Stimulated activated CD8-positive, alpha-beta memory T cell treated with anti-CD3 and anti-CD28 coated beads, Interleukin-2, amount 100 ng/mL, for 48 hours (primary cell): Measurements from ENCODE around the gene LEO1.
"Not testable (repeated sequence)": the region's sequence is repeated elsewhere in the genome, so short reads cannot be mapped to it uniquely, and the experiment has no call there.

Source experiments
- DNase-seq, 2 donors: peaks; one replicate each; pipeline ENCODE4 v3.0.0-alpha.2; 2020; ENCODE audit warnings: low read depth in 2 of 2

LEO1 gene

GRCh38 chr15:52003710-52004109, 32.1 kb upstream of the LEO1 start:
- no peak for DNase-seq

GRCh38 chr15:52003089-52003488, 31.5 kb upstream of the LEO1 start:
- not testable (repeated sequence) for DNase-seq

GRCh38 chr15:52002351-52002750, 30.8 kb upstream of the LEO1 start:
- DNase-seq = no peak

- DNase-seq = no peak
Observed at GRCh38 chr15:51992953-51993352, 21.4 kb upstream of the LEO1 start.

- DNase-seq = no peak
Observed at GRCh38 chr15:51991141-51991540, 19.6 kb upstream of the LEO1 start.

GRCh38 chr15:51982770-51983103, 11.2 kb upstream of the LEO1 start:
- DNase-seq = no peak

- peak; percentile 23 to 41 for DNase-seq
Observed at GRCh38 chr15:51982013-51982769, 10.6 kb upstream of the LEO1 start.

GRCh38 chr15:51973775-51974174, 2.2 kb upstream of the LEO1 start:
- DNase-seq = no peak

- DNase-seq = no peak
Observed at GRCh38 chr15:51973220-51973619, 1.6 kb upstream of the LEO1 start.

GRCh38 chr15:51971032-51971374, 575 bp downstream of the LEO1 start:
- DNase-seq = no peak

- no peak for DNase-seq
Observed at GRCh38 chr15:51970132-51970817, 1.3 kb downstream of the LEO1 start.

- DNase-seq = no peak
Observed at GRCh38 chr15:51969728-51970127, 1.9 kb downstream of the LEO1 start.

GRCh38 chr15:51967583-51967982, 4.0 kb downstream of the LEO1 start:
- no peak for DNase-seq

GRCh38 chr15:51966192-51966591, 5.4 kb downstream of the LEO1 start:
- DNase-seq = no peak

GRCh38 chr15:51965691-51966090, 5.9 kb downstream of the LEO1 start:
- no peak for DNase-seq

GRCh38 chr15:51955504-51955903, 16.1 kb downstream of the LEO1 start:
- no peak for DNase-seq

GRCh38 chr15:51952805-51953204, 18.8 kb downstream of the LEO1 start:
- DNase-seq = no peak

- DNase-seq = no peak
Observed at GRCh38 chr15:51947124-51947523, 24.5 kb downstream of the LEO1 start.

- DNase-seq = no peak
Observed at GRCh38 chr15:51939216-51939615, 32.4 kb downstream of the LEO1 start.

- DNase-seq = no peak
Observed at GRCh38 chr15:51938286-51938685, 33.3 kb downstream of the LEO1 start.

- DNase-seq = no peak
Observed at GRCh38 chr15:51936105-51936478, 35.5 kb downstream of the LEO1 start.

GRCh38 chr15:51935466-51936104, 36.0 kb downstream of the LEO1 start:
- no peak for DNase-seq

GRCh38 chr15:51932161-51932560, 39.4 kb downstream of the LEO1 start:
- no peak for DNase-seq
